ENCODE measurements around the gene ZAP70.

DNA sequence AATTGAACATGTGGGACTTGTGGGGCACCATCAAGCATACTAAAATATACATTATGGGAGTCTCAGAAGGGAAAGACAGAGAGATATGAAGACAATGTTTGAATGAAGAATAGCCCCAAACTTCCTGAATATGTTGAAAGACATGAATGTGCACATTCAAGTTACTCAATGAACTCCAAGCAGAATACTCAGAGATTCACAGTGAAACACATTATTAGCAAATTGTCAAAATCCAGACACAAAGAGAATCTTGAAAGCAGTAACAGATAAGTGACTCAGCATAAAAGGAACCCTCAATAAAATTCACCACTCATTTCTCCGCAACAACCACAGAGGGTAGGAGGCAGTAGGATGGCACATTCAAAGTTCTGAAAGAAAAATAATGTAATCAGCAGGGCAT, 35.1 kb upstream of the ZAP70 start:
- TF ChIP-seq, protein P1, sequence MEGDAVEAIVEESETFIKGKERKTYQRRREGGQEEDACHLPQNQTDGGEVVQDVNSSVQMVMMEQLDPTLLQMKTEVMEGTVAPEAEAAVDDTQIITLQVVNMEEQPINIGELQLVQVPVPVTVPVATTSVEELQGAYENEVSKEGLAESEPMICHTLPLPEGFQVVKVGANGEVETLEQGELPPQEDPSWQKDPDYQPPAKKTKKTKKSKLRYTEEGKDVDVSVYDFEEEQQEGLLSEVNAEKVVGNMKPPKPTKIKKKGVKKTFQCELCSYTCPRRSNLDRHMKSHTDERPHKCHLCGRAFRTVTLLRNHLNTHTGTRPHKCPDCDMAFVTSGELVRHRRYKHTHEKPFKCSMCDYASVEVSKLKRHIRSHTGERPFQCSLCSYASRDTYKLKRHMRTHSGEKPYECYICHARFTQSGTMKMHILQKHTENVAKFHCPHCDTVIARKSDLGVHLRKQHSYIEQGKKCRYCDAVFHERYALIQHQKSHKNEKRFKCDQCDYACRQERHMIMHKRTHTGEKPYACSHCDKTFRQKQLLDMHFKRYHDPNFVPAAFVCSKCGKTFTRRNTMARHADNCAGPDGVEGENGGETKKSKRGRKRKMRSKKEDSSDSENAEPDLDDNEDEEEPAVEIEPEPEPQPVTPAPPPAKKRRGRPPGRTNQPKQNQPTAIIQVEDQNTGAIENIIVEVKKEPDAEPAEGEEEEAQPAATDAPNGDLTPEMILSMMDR (conservative IDR thresholded peaks at IDR 0.05; ENCODE audit: low read depth, low read length): no peak
- TF ChIP-seq EZH2 (IDR thresholded peaks at IDR 0.05; ENCODE audit: borderline replicate concordance, low read depth, low read length, poor library complexity, severe bottlenecking): no peak

All from A673 (cell line).